HEK293 (cell line): Measurements from ENCODE around the gene SNX2.

Source experiments
- CTCF ChIA-PET: fragments of 350-600 bp; formaldehyde crosslinking; extraction: SDS; loops from one replicate; lab custom pipeline; 2021; ENCODE audit warnings: antibody characterized with exemption; lab: Yijun Ruan, JAX
- POLR2A ChIA-PET: fragments of 300-600 bp; formaldehyde crosslinking; extraction: SDS; loops from one replicate; lab custom pipeline; 2020; ENCODE audit warnings: antibody characterized with exemption, inconsistent platforms; lab: Yijun Ruan, JAX
- H3K27ac ChIP-seq: fragments of 200-500 bp; sonication (Bioruptor generic); 2 replicates; pipeline ENCODE4 v1.5.1; 2014; ENCODE audit warnings: low read depth, low read length, control low read depth, inconsistent platforms; ENCODE audit errors: extremely low read depth
- H3K36me3 ChIP-seq, 2 experiments: fragments of 200-500 bp in 1 of 2; sonication (Bioruptor generic) in 1 of 2; 1 replicate in 1 of 2; 2 replicates in 1 of 2; pipeline ENCODE4 v1.5.1; 2014 to 2017; ENCODE audit warnings: inconsistent platforms in 2 of 2, low read length in 2 of 2; ENCODE audit not compliant: control insufficient read depth in 2 of 2, insufficient read depth in 1 of 2
- H3K4me1 ChIP-seq: fragments of 200-500 bp; sonication (Bioruptor generic); 2 replicates; pipeline ENCODE4 v1.5.1; 2014; ENCODE audit warnings: mild to moderate bottlenecking, low read length, inconsistent platforms; ENCODE audit not compliant: control insufficient read depth, insufficient read depth
- H3K4me3 ChIP-seq: 2 replicates; pipeline ENCODE4 v1.5.1; 2011; ENCODE audit warnings: low read depth, mild to moderate bottlenecking, control low read depth, low read length, moderate library complexity
- H3K9me3 ChIP-seq: fragments of 200-500 bp; sonication (Bioruptor generic); 2 replicates; pipeline ENCODE4 v1.5.1; 2014; ENCODE audit warnings: low read depth, low read length, inconsistent platforms; ENCODE audit not compliant: control insufficient read depth, insufficient read depth
- GFI1B ChIP-seq: fragments of 450-650 bp; formaldehyde crosslinking; IDR thresholded peaks from 2 replicates; pipeline ENCODE4 v1.5.1; 2016; ENCODE audit warnings: missing biosample characterization, missing genetic modification characterization
- KLF8 ChIP-seq: fragments of 450-650 bp; formaldehyde crosslinking; IDR thresholded peaks from 2 replicates; pipeline ENCODE4 v1.5.1; 2016; ENCODE audit warnings: missing biosample characterization, missing genetic modification characterization
- OSR2 ChIP-seq: fragments of 450-650 bp; formaldehyde crosslinking; IDR thresholded peaks from 2 replicates; pipeline ENCODE4 v1.5.1; 2016; ENCODE audit warnings: missing biosample characterization, missing genetic modification characterization
- TRIM28 ChIP-seq: IDR thresholded peaks from 2 replicates; pipeline ENCODE4 v1.6.1; 2011; ENCODE audit warnings: low read length, control low read depth, borderline replicate concordance
- WT1 ChIP-seq: fragments of 450-650 bp; formaldehyde crosslinking; IDR thresholded peaks from 2 replicates; pipeline ENCODE4 v1.5.1; 2016; ENCODE audit warnings: missing biosample characterization, missing genetic modification characterization
- YY1 ChIP-seq: fragments of 450-650 bp; formaldehyde crosslinking; IDR thresholded peaks from 2 replicates; pipeline ENCODE4 v1.5.1; 2018; ENCODE audit warnings: missing biosample characterization, missing genetic modification characterization
- ZNF133 ChIP-seq: fragments of 450-650 bp; formaldehyde crosslinking; IDR thresholded peaks from 2 replicates; pipeline ENCODE4 v1.5.1; 2016; ENCODE audit warnings: missing biosample characterization, missing genetic modification characterization
- ZNF23 ChIP-seq: fragments of 450-650 bp; formaldehyde crosslinking; IDR thresholded peaks from 2 replicates; pipeline ENCODE4 v1.5.1; 2016; ENCODE audit warnings: missing biosample characterization, missing genetic modification characterization, borderline replicate concordance
- ZNF37A ChIP-seq: fragments of 450-650 bp; IDR thresholded peaks from 2 replicates; pipeline ENCODE4 v1.5.1; 2018; ENCODE audit warnings: missing biosample characterization, missing genetic modification characterization
- ZNF404 ChIP-seq: fragments of 450-650 bp; formaldehyde crosslinking; IDR thresholded peaks from 2 replicates; pipeline ENCODE4 v1.5.1; 2017; ENCODE audit warnings: missing biosample characterization, missing genetic modification characterization
- ZNF426 ChIP-seq: fragments of 450-650 bp; formaldehyde crosslinking; IDR thresholded peaks from 2 replicates; pipeline ENCODE4 v1.5.1; 2017; ENCODE audit warnings: missing biosample characterization, missing genetic modification characterization, mild to moderate bottlenecking, inconsistent platforms, moderate library complexity
- ZNF596 ChIP-seq: fragments of 450-650 bp; IDR thresholded peaks from 2 replicates; pipeline ENCODE4 v1.5.0; 2018; ENCODE audit warnings: missing biosample characterization, mild to moderate bottlenecking, missing genetic modification characterization, moderate library complexity
- ZNF621 ChIP-seq: fragments of 450-650 bp; formaldehyde crosslinking; IDR thresholded peaks from 2 replicates; pipeline ENCODE4 v1.5.1; 2017; ENCODE audit warnings: missing biosample characterization, missing genetic modification characterization
- ZNF658 ChIP-seq: fragments of 450-650 bp; formaldehyde crosslinking; IDR thresholded peaks from 2 replicates; pipeline ENCODE4; 2016; ENCODE audit warnings: missing biosample characterization, missing genetic modification characterization
- ZNF76 ChIP-seq: fragments of 450-650 bp; formaldehyde crosslinking; IDR thresholded peaks from 2 replicates; pipeline ENCODE4; 2016; ENCODE audit warnings: low read depth, missing biosample characterization, missing genetic modification characterization, borderline replicate concordance
- ZNF785 ChIP-seq: fragments of 450-650 bp; formaldehyde crosslinking; IDR thresholded peaks from 2 replicates; pipeline ENCODE4 v1.5.1; 2016; ENCODE audit warnings: missing biosample characterization, missing genetic modification characterization
- ZNF791 ChIP-seq: fragments of 450-650 bp; formaldehyde crosslinking; IDR thresholded peaks from 2 replicates; pipeline ENCODE4 v1.5.1; 2016; ENCODE audit warnings: missing biosample characterization, missing genetic modification characterization
- ZNF843 ChIP-seq: fragments of 450-650 bp; formaldehyde crosslinking; IDR thresholded peaks from 2 replicates; pipeline ENCODE4 v1.5.1; 2016; ENCODE audit warnings: missing biosample characterization, missing genetic modification characterization
- ZSCAN23 ChIP-seq: fragments of 450-650 bp; formaldehyde crosslinking; IDR thresholded peaks from 2 replicates; pipeline ENCODE4 v1.5.1; 2016; ENCODE audit warnings: missing biosample characterization, missing genetic modification characterization
- TF ChIP-seq, protein P1 (sequence below): fragments of 450-650 bp; formaldehyde crosslinking; IDR thresholded peaks from 2 replicates; pipeline ENCODE4 v1.5.1; 2016; ENCODE audit warnings: missing biosample characterization, missing genetic modification characterization
- TF ChIP-seq, protein P2 (sequence below): fragments of 450-650 bp; formaldehyde crosslinking; IDR thresholded peaks from 2 replicates; pipeline ENCODE4 v1.5.1; 2016; ENCODE audit warnings: missing biosample characterization, missing genetic modification characterization
- TF ChIP-seq, protein P3 (sequence below): fragments of 450-650 bp; formaldehyde crosslinking; IDR thresholded peaks from 2 replicates; pipeline ENCODE4 v1.5.1; 2017; ENCODE audit warnings: missing biosample characterization, missing genetic modification characterization
- TF ChIP-seq, protein P4 (sequence below): fragments of 450-650 bp; formaldehyde crosslinking; IDR thresholded peaks from 2 replicates; pipeline ENCODE4; 2016; ENCODE audit warnings: missing biosample characterization, missing genetic modification characterization
- TF ChIP-seq, protein P5 (sequence below): fragments of 450-650 bp; IDR thresholded peaks from 2 replicates; pipeline ENCODE4 v1.5.1; 2018; ENCODE audit warnings: missing biosample characterization, mild to moderate bottlenecking, missing genetic modification characterization
- TF ChIP-seq, protein P6 (sequence below): fragments of 450-650 bp; IDR thresholded peaks from 2 replicates; pipeline ENCODE4 v1.5.1; 2018; ENCODE audit warnings: missing biosample characterization, missing genetic modification characterization
- TF ChIP-seq, protein P7 (sequence below): fragments of 450-650 bp; formaldehyde crosslinking; IDR thresholded peaks from 2 replicates; pipeline ENCODE4 v1.5.1; 2016; ENCODE audit warnings: missing biosample characterization, missing genetic modification characterization

The SNX2 gene, protein sequence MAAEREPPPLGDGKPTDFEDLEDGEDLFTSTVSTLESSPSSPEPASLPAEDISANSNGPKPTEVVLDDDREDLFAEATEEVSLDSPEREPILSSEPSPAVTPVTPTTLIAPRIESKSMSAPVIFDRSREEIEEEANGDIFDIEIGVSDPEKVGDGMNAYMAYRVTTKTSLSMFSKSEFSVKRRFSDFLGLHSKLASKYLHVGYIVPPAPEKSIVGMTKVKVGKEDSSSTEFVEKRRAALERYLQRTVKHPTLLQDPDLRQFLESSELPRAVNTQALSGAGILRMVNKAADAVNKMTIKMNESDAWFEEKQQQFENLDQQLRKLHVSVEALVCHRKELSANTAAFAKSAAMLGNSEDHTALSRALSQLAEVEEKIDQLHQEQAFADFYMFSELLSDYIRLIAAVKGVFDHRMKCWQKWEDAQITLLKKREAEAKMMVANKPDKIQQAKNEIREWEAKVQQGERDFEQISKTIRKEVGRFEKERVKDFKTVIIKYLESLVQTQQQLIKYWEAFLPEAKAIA

DNA sequence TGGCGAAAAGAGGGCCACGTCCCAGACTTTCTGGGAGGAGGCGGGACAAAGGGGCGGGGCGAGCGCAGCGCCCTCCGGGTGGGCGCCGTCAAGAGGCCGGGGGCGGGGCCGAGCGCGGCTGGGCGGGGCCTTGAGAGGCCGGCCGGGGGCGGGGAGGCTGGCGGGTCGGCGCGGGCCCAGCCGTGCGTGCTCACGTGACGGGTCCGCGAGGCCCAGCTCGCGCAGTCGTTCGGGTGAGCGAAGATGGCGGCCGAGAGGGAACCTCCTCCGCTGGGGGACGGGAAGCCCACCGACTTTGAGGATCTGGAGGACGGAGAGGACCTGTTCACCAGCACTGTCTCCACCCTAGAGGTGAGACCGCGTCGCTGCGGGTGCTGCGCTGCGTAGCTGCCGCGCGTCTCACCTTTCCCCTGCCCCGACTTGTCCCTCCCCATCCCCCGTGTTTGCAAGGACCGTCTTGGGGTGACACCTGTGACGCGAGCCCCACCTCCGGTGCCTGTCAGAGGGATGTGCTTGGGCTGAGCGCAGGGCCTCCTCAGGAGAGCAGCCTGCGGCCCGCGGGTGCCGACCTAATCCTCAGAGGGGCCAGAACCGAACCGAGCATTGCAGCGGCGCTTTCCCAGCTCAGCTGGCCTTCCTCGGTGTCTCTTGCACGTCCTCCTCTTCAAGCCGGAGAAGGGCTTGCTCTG is at the start of gene SNX2:
TSS of gene SNX2 (plus strand) at position 220 of the 689 bp plus-strand sequence. CDS start at position 244, 24 bp downstream.
- ChIA-PET CTCF (interaction anchor here (0.5 kb wide), 1 partner anchor 49 kb away, joined by 3 read pairs; no protein-coding TSS in a partner anchor), POLR2A (no interaction called here)
- peak within 1 kb of the TSS; percentile 55; the same call in 1 of the 2 replicates for H3K27ac ChIP-seq
- H3K9me3 ChIP-seq = no peaks in the 10 kb centered on the region
- H3K4me1 ChIP-seq = 0 out of 2 replicates have a peak, but pooled peaks cover 2% of the 10 kb centered on the region
- peak within 1 kb of the TSS; percentile 98 for H3K4me3 ChIP-seq
- no peaks in the 10 kb centered on the region for H3K36me3 ChIP-seq
- TF ChIP-seq ZNF596 (tag by site-specific recombination) (no peak), ZNF621 (tag by site-specific recombination) (no peak), ZNF37A (no peak), ZNF785 (tag by site-specific recombination) (no peak; the same call in 1 of the 2 replicates), ZNF404 (tag by site-specific recombination) (no peak), OSR2 (no peak), ZNF76 (tag by site-specific recombination) (peak; percentile 41; the same call in 1 of the 2 replicates), GFI1B (0 out of 2 replicates have a peak, but pooled peaks have one; percentile 21), ZNF791 (tag by site-specific recombination) (no peak), ZSCAN23 (tag by site-specific recombination) (0 out of 2 replicates have a peak, but pooled peaks have one; percentile 15), TRIM28 (no peak), ZNF23 (no peak), KLF8 (tag by site-specific recombination) (peak; percentile 72; the same call in 1 of the 2 replicates), ZNF843 (no peak), ZNF133 (tag by site-specific recombination) (no peak), YY1 (tag by site-specific recombination) (peak; percentile 91), ZNF658 (no peak), ZNF426 (tag by site-specific recombination) (no peak), WT1 (tag by site-specific recombination) (0 out of 2 replicates have a peak, but pooled peaks have one; percentile 41)
- TF ChIP-seq, protein P1, sequence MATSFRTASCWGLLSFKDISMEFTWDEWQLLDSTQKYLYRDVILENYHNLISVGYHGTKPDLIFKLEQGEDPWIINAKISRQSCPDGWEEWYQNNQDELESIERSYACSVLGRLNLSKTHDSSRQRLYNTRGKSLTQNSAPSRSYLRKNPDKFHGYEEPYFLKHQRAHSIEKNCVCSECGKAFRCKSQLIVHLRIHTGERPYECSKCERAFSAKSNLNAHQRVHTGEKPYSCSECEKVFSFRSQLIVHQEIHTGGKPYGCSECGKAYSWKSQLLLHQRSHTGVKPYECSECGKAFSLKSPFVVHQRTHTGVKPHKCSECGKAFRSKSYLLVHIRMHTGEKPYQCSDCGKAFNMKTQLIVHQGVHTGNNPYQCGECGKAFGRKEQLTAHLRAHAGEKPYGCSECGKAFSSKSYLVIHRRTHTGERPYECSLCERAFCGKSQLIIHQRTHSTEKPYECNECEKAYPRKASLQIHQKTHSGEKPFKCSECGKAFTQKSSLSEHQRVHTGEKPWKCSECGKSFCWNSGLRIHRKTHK = no peak
- TF ChIP-seq, protein P2, sequence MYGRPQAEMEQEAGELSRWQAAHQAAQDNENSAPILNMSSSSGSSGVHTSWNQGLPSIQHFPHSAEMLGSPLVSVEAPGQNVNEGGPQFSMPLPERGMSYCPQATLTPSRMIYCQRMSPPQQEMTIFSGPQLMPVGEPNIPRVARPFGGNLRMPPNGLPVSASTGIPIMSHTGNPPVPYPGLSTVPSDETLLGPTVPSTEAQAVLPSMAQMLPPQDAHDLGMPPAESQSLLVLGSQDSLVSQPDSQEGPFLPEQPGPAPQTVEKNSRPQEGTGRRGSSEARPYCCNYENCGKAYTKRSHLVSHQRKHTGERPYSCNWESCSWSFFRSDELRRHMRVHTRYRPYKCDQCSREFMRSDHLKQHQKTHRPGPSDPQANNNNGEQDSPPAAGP = peak; percentile 71
- TF ChIP-seq, protein P3, sequence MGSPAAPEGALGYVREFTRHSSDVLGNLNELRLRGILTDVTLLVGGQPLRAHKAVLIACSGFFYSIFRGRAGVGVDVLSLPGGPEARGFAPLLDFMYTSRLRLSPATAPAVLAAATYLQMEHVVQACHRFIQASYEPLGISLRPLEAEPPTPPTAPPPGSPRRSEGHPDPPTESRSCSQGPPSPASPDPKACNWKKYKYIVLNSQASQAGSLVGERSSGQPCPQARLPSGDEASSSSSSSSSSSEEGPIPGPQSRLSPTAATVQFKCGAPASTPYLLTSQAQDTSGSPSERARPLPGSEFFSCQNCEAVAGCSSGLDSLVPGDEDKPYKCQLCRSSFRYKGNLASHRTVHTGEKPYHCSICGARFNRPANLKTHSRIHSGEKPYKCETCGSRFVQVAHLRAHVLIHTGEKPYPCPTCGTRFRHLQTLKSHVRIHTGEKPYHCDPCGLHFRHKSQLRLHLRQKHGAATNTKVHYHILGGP = no peak
- TF ChIP-seq, protein P4, sequence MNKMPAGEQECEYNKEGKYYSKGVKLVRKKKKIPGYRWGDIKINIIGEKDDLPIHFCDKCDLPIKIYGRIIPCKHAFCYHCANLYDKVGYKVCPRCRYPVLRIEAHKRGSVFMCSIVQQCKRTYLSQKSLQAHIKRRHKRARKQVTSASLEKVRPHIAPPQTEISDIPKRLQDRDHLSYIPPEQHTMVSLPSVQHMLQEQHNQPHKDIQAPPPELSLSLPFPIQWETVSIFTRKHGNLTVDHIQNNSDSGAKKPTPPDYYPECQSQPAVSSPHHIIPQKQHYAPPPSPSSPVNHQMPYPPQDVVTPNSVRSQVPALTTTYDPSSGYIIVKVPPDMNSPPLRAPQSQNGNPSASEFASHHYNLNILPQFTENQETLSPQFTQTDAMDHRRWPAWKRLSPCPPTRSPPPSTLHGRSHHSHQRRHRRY (tag by site-specific recombination) = no peak
- TF ChIP-seq, protein P5, sequence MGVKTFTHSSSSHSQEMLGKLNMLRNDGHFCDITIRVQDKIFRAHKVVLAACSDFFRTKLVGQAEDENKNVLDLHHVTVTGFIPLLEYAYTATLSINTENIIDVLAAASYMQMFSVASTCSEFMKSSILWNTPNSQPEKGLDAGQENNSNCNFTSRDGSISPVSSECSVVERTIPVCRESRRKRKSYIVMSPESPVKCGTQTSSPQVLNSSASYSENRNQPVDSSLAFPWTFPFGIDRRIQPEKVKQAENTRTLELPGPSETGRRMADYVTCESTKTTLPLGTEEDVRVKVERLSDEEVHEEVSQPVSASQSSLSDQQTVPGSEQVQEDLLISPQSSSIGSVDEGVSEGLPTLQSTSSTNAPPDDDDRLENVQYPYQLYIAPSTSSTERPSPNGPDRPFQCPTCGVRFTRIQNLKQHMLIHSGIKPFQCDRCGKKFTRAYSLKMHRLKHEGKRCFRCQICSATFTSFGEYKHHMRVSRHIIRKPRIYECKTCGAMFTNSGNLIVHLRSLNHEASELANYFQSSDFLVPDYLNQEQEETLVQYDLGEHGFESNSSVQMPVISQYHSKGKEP = no peak
- TF ChIP-seq, protein P6, sequence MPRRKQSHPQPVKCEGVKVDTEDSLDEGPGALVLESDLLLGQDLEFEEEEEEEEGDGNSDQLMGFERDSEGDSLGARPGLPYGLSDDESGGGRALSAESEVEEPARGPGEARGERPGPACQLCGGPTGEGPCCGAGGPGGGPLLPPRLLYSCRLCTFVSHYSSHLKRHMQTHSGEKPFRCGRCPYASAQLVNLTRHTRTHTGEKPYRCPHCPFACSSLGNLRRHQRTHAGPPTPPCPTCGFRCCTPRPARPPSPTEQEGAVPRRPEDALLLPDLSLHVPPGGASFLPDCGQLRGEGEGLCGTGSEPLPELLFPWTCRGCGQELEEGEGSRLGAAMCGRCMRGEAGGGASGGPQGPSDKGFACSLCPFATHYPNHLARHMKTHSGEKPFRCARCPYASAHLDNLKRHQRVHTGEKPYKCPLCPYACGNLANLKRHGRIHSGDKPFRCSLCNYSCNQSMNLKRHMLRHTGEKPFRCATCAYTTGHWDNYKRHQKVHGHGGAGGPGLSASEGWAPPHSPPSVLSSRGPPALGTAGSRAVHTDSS = no peak; the same call in 1 of the 2 replicates
- TF ChIP-seq, protein P7, sequence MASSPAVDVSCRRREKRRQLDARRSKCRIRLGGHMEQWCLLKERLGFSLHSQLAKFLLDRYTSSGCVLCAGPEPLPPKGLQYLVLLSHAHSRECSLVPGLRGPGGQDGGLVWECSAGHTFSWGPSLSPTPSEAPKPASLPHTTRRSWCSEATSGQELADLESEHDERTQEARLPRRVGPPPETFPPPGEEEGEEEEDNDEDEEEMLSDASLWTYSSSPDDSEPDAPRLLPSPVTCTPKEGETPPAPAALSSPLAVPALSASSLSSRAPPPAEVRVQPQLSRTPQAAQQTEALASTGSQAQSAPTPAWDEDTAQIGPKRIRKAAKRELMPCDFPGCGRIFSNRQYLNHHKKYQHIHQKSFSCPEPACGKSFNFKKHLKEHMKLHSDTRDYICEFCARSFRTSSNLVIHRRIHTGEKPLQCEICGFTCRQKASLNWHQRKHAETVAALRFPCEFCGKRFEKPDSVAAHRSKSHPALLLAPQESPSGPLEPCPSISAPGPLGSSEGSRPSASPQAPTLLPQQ (tag by site-specific recombination) = peak; percentile 90
